K562 (cell line): ENCODE measurements around the gene RSPH1. TPM values are rescaled to one million over a fixed set of nuclear protein-coding genes. Genes with fewer than 3 reads are reported as not detected.

Source experiments
- FOXJ2 ChIP-seq: fragments of 200-800 bp; sonication (Bioruptor generic); IDR thresholded peaks from 2 replicates; pipeline ENCODE4 v1.6.1; 2016; ENCODE audit warnings: missing genetic modification characterization, missing compliant biosample characterization
- HDAC6 ChIP-seq: IDR thresholded peaks from 2 replicates; pipeline ENCODE4 v1.6.1; 2012; ENCODE audit warnings: low read depth, mild to moderate bottlenecking, control low read depth, inconsistent platforms, low read length, moderate library complexity
- MXI1 ChIP-seq: IDR thresholded peaks from 2 replicates; pipeline ENCODE4 v1.6.1; 2011; ENCODE audit warnings: low read depth, mild to moderate bottlenecking, improper control_type of control experiment, low read length
- NCOA2 ChIP-seq, 2 experiments: fragments of 450-650 bp; IDR thresholded peaks; 2 replicates each; pipeline ENCODE4 v1.6.1; 2018; ENCODE audit warnings: mild to moderate bottlenecking in 2 of 2, moderate library complexity in 1 of 2; ENCODE audit not compliant: partially characterized antibody in 2 of 2
- TCF7L2 ChIP-seq: fragments of 150-350 bp; IDR thresholded peaks from 2 replicates; pipeline ENCODE4 v1.6.1; 2016; ENCODE audit warnings: low read depth, mild to moderate bottlenecking, low read length, moderate library complexity
- ZNF146 ChIP-seq: IDR thresholded peaks from one replicate; pipeline ENCODE4 v1.6.1; 2018; ENCODE audit warnings: missing compliant biosample characterization; ENCODE audit not compliant: unreplicated experiment
- polyA plus RNA-seq, 8 experiments: library from polyadenylated mRNA; depleted of rRNA in 4 of 8; stranded (reverse) in 5 of 8; unstranded in 3 of 8; fragments of >200 nt; fragmentation: Nextera tagmentation in 2 of 8; fragmentation: Illumina TruSeq in 1 of 8; extraction: Ambion mirVana in 2 of 8; extraction: Trizol in 1 of 8; gene quantifications; 2 replicates each; pipeline versions ENCODE4 v1.2.1 to v1.2.3, GENCODE V29; 2011 to 2014; ENCODE audit warnings: inconsistent platforms in 1 of 8, missing spikeins in 1 of 8
- total RNA-seq, 7 experiments: library from RNA; depleted of rRNA in 6 of 7; stranded (reverse); fragments of >200 nt in 6 of 7; fragmentation: Illumina TruSeq in 2 of 7; extraction: Trizol in 2 of 7; gene quantifications; 2 replicates each; pipeline versions ENCODE4 v1.2.1 to v1.2.3, GENCODE V29; 2011 to 2021; ENCODE audit warnings: low replicate concordance in 1 of 7
- TF ChIP-seq, protein P1 (sequence below): fragments of 450-650 bp; IDR thresholded peaks from 2 replicates; pipeline ENCODE4 v1.6.1; 2014; ENCODE audit warnings: low read depth, mild to moderate bottlenecking, moderate library complexity, borderline replicate concordance
- TF ChIP-seq, protein P2 (sequence below): sonication (generic); formaldehyde crosslinking; IDR thresholded peaks from 2 replicates; pipeline ENCODE4 v1.4.0; 2020; ENCODE audit warnings: mild to moderate bottlenecking, missing genetic modification reagents
- TF ChIP-seq, protein P3 (sequence below), 2 experiments: fragments of 450-650 bp; conservative IDR thresholded peaks; 2 replicates each; pipeline ENCODE4 v1.6.1; 2017; ENCODE audit warnings: mild to moderate bottlenecking in 2 of 2, moderate library complexity in 2 of 2

RSPH1 gene
- total and polyA plus RNA-seq, 9 of the 15 experiments (the other 6 are each of a cell fraction or from before 2014, with no cell fraction given) = 0.17 TPM; not detected in 8

DNA sequence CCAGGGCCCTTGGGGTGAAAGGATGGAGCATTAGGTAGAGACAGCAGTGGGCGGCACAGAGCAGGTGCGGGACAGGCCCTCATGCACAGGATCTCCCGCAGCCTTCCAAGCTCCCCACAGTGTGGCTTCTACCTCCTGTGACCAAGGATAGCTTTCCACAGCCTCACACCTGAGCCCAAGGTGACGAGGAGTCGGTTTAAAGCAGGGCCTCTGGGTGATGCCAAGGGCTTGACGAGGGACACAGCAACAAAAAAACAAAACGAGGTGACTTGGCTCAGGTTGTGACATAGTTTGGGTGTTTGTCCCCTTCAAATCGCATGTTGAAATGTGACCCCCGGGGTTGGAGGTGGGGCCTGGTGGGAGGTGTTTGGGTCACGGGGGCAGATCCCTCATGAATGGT, 15.3 kb downstream of the RSPH1 start (continued):
- TF ChIP-seq, protein P1, sequence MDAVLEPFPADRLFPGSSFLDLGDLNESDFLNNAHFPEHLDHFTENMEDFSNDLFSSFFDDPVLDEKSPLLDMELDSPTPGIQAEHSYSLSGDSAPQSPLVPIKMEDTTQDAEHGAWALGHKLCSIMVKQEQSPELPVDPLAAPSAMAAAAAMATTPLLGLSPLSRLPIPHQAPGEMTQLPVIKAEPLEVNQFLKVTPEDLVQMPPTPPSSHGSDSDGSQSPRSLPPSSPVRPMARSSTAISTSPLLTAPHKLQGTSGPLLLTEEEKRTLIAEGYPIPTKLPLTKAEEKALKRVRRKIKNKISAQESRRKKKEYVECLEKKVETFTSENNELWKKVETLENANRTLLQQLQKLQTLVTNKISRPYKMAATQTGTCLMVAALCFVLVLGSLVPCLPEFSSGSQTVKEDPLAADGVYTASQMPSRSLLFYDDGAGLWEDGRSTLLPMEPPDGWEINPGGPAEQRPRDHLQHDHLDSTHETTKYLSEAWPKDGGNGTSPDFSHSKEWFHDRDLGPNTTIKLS = no peak
- no peak for TF ChIP-seq NCOA2 (IDR thresholded peaks at IDR 0.05; ENCODE audit: partially characterized antibody in 2 of 2)
- no peak for TF ChIP-seq MXI1
- TF ChIP-seq, protein P2, sequence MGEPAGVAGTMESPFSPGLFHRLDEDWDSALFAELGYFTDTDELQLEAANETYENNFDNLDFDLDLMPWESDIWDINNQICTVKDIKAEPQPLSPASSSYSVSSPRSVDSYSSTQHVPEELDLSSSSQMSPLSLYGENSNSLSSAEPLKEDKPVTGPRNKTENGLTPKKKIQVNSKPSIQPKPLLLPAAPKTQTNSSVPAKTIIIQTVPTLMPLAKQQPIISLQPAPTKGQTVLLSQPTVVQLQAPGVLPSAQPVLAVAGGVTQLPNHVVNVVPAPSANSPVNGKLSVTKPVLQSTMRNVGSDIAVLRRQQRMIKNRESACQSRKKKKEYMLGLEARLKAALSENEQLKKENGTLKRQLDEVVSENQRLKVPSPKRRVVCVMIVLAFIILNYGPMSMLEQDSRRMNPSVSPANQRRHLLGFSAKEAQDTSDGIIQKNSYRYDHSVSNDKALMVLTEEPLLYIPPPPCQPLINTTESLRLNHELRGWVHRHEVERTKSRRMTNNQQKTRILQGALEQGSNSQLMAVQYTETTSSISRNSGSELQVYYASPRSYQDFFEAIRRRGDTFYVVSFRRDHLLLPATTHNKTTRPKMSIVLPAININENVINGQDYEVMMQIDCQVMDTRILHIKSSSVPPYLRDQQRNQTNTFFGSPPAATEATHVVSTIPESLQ = no peak
- TF ChIP-seq HDAC6 = no peak
- TF ChIP-seq ZNF146 (CRISPR knock-in tag) = no peak
- TF ChIP-seq TCF7L2 = no peak
- TF ChIP-seq FOXJ2 = no peak
- TF ChIP-seq, protein P3, sequence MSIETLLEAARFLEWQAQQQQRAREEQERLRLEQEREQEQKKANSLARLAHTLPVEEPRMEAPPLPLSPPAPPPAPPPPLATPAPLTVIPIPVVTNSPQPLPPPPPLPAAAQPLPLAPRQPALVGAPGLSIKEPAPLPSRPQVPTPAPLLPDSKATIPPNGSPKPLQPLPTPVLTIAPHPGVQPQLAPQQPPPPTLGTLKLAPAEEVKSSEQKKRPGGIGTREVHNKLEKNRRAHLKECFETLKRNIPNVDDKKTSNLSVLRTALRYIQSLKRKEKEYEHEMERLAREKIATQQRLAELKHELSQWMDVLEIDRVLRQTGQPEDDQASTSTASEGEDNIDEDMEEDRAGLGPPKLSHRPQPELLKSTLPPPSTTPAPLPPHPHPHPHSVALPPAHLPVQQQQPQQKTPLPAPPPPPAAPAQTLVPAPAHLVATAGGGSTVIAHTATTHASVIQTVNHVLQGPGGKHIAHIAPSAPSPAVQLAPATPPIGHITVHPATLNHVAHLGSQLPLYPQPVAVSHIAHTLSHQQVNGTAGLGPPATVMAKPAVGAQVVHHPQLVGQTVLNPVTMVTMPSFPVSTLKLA (conservative IDR thresholded peaks at IDR 0.05) = no peak
